AG20443 (cell line): ENCODE results near the gene TNIP1.

Experiments
- DNase-seq: peaks from one replicate; pipeline ENCODE4 v3.0.0; 2012; ENCODE audit warnings: low spot score, mixed read lengths

The TNIP1 gene

GRCh38 chr5:151039665-151040064, 41.2 kb downstream of the TNIP1 start:
- no peak for DNase-seq

GRCh38 chr5:151038801-151039238, 42.0 kb downstream of the TNIP1 start:
- DNase-seq: peak; percentile 45

GRCh38 chr5:151038412-151038745, 42.5 kb downstream of the TNIP1 start:
- DNase-seq: no peak

GRCh38 chr5:151037561-151038411, 43.0 kb downstream of the TNIP1 start:
- DNase-seq: peak; percentile 88

DNA sequence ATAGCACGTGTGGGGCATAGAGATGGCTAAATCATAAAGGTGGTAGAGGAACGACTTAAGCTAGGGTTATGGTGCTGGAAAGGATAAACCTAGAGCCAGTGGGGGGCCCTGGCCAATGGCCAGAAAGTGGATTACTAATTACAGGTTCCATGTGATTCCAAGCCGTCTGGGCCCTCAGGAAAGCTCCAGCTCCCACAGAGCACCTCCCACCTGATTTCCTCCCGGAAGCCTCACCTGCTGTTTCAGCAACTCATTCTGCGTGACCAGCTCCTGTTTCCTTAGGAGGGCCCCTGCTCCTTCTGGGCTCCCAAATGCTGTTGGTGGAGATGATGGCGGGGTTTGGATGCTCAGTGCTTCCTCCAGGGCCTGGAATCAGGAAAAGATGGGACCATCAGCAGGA, 44.3 kb downstream of the TNIP1 start:
- no peak for DNase-seq

DNA sequence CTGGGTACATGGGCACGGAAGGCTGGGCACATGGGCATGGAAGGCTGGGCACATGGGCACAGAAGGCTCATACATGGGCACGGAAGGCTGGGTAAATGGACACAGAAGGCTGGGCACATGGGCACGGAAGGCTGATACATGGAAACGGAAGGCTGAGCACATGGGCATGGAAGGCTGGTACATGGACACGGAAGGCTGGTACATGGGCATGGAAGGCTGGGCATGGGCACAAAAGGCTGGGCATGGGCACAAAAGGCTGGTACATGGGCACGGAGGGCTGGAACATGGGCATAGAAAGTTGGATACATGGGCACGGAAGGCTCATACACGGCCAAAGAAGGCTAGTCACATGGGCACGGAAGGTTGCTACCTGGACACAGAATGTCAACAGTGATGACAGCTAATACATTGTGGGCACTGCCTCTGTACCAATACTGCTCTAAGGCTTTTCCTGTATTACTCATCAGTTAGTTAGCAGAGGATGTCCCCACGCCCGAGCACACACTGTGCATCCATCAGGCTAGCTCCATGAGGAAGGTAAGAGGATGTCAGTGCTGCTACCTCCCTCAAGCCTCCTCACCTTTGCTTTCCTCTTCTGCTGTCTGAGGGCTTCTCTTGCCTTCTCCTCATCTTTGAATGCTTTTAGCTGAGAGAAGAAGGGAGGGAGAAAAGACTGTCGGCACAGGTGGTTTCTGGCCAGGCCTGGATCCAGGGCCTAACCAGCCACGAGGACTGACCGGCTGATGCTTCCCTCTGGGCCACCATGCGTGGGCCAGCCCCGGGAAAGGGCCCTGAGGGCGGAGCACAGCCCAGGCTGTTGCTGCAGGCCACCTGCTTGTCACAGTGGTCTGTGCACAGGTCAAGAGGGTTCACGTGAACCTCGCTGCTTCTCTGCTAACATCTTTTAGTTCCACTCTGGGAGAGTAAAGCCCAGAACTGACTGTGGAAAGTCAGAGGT, 46.1 kb downstream of the TNIP1 start:
- DNase-seq: no peak

DNA sequence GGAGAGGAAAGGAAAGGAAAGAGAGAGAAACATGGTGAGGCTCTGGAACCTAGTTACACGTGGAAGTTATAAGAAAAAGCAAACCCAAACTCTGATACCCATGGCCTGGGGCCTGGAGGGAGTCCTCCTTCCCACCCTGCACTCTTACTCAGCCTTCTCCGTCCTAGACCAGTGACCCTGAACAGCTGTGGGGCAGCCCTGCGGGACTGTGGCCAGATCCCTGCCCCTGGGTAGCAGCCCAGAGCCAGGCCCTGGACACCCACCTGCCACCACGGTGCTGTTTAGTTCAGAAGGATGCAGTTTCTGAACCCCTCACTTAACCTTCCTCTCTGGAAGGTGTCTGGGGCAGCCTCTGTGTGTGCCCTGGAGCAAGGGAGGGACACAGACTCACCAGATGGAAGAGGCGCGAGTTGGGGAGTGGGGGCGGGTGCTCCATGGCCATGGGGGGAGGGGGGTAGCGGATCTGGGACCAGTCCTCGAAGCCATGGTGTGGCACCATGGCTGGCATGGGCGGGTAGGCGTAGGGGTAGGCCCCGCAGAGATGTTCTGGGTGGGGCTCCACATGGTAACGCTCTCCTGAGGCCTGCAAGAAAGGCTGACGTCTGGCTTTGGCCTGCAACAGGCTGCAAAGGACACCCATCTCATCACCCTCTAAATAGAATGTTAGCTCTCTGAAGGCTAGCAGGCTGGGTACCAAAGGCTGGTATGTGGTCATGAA, 47.5 kb downstream of the TNIP1 start:
- no peak for DNase-seq

- DNase-seq: no peak
Measured at GRCh38 chr5:151031554-151031953, 49.3 kb downstream of the TNIP1 start.

DNA sequence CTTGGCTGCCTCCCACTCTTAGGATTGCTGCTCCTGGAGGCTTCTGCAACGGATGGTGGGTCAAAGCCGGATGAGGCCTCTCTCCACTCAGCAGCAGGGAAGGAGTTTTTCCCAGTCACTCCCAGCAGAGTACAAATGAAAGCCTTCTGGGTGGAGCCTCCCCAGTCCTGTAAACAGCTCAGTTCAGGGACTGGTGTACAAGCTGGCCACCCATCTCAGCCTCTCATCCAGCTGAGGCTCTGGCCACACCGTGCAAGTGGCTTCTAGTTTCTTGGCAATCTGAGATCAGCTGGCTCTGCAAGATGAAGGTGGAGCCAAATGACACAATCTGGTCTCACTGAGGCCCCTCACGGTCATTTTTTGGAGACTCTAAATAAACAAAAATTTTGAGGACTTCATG, 50.5 kb downstream of the TNIP1 start:
- DNase-seq: peak; percentile 30

DNA sequence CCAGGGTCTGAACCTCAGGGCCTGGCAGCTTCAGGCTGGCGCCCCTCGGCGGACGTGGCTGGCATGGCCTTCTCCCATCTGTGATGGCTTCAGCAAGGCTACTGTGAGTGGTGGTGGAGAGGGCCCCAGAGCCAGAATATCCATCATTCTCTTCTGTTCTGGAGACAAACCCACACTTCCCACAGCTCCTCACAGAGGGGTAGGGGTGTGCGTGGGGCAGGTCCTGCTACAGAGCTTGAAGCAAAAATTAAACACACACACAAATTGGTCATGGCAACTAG, 50.8 kb downstream of the TNIP1 start:
- no peak for DNase-seq

GRCh38 chr5:151029179-151030055, 51.4 kb downstream of the TNIP1 start:
- no peak for DNase-seq

DNA sequence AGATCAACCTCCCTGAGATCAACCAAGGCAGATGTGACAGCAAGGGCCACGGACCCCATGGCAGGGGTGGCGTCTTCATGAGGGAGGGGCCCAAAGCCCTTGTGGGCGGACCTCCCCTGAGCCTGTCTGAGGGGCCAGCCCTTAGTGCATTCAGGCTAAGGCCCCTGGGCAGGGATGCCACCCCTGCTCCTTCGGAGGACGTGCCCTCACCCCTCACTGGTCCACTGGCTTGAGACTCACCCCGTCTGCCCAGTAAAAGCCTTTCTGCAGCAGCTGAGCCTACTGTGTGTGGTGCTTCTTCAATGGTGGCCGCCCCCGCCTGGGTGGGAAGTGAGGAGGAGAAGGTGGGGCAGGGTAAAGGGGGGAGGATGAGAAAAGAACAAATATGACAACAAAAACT, 52.1 kb downstream of the TNIP1 start:
- DNase-seq: no peak

DNA sequence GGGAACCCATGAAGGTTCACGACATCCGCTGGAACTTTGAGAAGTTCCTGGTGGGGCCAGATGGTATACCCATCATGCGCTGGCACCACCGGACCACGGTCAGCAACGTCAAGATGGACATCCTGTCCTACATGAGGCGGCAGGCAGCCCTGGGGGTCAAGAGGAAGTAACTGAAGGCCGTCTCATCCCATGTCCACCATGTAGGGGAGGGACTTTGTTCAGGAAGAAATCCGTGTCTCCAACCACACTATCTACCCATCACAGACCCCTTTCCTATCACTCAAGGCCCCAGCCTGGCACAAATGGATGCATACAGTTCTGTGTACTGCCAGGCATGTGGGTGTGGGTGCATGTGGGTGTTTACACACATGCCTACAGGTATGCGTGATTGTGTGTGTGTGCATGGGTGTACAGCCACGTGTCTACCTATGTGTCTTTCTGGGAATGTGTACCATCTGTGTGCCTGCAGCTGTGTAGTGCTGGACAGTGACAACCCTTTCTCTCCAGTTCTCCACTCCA, 52.8 kb downstream of the TNIP1 start:
- no peak for DNase-seq

DNA sequence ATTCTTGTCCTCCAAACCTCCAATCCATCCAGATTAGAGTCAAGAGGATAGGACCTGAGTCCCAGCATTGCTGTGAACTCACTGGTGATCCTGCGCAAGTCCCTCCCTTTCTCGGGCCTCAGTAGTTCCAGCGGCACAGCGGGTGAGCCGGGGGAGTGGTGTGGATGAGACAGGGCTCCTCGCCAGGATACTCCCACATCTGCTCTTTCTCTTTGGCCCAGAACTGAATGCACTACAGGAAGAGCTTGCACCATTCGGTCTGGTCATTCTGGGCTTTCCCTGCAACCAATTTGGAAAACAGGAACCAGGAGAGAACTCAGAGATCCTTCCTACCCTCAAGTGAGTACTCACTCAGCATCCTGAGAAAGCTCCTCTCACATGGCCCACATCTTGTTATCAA, 54.2 kb downstream of the TNIP1 start:
- DNase-seq: no peak

DNA sequence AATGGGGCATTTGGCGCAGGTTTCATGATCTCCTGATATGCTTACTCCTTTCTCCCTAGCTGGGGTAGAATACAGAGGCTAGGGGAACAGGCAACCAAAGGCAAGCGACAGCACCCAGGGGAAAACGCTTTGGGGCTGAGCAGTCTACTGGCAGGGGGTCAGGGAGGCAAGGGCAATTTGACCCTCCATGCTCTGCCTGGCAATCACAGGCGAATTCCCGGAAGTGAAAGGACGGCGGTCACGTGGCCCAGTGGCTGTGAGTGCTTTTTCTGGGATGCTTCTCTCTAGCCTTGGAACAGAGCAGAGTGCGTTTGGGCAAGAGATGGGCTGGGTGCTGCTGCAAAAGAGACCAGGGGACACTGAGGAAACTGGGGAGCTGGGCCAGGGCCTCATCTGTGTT, 54.7 kb downstream of the TNIP1 start:
- no peak for DNase-seq

DNA sequence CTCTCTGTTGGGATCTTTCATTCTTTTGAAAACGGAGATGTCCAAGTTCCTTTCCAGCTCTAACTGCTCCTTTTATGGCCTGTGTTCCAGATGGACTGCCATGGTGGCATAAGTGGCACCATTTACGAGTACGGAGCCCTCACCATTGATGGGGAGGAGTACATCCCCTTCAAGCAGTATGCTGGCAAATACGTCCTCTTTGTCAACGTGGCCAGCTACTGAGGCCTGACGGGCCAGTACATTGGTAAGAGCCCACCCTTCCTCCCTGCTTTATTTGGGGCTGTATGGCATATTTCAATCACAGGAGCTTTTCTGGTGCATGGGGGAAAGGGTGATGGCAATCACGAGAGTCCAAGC, 55.6 kb downstream of the TNIP1 start:
- no peak for DNase-seq

DNA sequence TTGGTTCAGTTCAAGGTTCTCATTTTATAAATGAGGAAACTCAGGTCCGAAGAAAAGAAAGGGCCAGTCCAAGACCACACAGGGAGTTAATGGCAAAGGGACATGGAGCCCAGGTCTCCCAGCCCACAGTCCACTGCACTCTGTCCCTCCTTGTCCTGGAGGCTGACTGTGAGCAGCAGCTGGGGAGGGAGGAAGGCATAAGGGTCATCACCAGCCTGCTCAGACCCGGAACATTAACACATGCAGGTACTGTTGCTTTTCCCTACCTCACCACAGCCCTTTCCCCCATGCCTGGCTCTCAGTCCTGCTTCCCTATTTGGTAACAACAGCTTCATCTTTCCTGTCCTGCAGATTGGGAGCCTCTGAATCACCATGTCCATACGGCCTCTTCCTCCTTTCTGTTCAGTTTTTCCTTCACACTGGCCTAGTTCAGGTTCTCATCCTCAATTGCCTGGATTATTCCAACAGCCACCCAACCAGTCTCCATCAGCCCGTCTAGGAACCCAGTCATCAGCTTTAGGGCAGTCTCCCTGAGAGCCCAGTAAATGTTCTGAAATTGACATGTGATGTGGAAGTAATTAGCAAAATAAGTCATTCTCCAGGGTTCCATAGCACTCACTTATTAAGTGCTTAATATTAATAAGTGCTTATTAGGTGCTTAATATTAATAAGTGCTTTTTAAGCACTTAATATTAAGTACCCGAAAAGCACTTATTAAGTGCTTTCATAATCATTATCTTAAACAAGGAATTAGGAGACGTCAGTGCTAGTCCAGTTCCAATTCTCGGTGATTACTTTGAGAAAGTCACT, 56.2 kb downstream of the TNIP1 start:
- DNase-seq: no peak

DNA sequence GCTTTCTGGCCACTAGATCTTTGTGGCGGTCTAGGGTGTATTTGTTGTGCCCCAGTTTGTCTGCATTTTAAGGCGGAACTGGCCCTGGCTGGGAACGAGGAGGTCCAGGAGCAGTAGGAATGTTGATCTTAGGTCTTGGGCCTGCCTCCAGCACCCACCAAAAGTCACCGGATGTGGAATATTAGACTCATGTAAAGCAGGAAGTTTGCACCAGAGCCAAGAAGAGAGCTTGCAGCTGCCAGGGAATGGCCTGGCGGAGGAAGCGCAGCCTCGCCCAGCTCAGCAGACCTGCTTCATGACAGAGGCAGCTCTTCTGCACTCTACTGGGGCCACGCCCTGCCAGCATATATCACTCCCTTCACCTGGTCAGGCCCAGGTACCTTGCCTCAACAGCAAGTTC, 57.2 kb downstream of the TNIP1 start:
- DNase-seq: peak; percentile 70

DNA sequence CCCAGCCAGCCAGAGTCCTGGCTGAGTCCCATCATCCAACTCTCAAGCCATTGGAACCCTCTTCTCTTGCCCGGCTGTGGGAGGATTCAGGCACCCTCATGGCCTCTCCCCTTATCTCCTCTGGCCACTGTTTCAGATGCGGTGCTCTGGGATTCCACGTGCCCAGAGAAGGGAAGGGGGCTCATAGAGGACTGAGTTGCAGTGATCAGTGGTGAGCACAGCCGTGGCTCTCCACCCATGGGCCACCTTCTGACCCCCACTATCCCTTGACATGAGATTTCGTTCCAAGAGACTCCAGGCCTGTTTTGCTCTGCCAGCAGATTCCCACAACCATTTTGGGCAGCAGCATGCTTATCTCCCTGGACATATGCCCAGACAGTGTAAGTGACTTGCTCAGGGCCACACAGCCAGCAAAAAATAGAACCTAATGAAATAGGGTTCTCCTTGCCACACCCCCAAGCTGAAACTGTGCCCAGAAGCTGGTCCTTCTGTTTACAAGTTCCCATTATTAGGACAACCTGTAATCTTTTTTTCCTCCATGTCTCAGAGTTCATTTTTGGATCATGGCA, 57.7 kb downstream of the TNIP1 start:
- no peak for DNase-seq

GRCh38 chr5:151022511-151023018, 58.3 kb downstream of the TNIP1 start:
- peak; percentile 37 for DNase-seq
